NCI-H187 (cell line): ENCODE results near the gene AURKAIP1.
A peak's percentile ranks its signal among the peaks of the same experiment; 100 is the strongest.
"Not testable (repeated sequence)": the region's sequence is repeated elsewhere in the genome, so short reads cannot be mapped to it uniquely, and the experiment has no call there.

ENCODE experiments used
- DNase-seq, 2 experiments: peaks; one replicate each; lab custom pipeline; 2025; lab: John Stamatoyannopoulos, UW

The AURKAIP1 gene

DNA sequence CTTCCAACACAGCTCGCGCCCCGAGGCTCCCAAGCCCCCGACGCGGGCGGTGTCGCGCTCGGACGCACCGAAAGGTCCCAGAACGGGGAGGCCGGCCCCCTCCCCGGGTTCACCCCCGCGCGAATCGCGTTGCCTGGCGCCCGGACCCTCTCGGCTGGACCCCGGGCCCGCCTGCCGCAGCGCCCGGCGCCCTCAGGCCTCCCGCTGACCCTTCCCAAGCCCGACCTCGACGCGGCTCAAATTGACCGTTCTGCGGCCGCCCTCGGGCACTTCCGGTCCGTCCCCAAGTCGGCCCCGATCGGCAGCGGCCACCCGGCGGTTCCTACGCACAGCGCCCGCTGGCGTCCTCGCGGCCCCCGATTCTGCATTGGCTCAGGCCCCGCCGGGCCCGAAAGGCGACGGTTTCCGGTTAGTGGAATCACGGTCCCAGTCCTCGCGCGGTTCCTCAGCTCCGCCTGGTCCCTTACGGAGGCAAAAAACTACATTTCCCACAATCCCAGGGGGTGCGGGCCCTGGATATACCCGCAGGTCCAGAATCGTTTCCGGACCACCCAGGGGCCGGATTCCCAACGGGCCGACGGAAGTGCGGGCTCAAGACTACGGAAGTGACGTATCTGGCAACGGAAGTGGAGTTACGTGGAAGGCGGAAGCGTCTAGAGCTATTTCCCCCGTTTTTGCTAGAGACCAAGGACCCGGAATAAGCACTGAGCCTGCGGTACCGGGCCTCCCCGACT is at the start of gene AURKAIP1:
Gene AURKAIP1, minus strand, starts transcription at position 279 of the 734 bp plus-strand sequence. CDS start 451 bp downstream, outside the sequence.
- peak; percentile 96 to 99 for DNase-seq

DNA sequence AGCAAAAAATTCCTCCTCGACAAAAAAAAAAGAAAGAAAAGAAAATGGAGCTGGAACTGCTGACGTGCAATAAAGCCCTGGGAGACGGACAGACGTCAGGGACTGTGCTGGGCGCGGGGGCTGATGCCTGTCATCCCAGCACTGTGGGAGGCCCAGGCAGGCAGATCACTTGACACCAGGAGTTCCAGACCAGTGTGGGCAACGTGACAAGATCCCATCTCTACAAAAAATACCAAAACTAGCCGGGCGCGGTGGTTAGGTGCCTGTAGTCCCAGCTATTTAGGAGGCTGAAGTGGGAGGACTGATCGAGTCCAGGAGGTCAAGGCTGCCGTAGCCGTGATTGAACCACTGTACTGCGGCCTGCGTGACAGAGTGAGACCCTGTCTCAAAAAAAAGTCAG is 49.7 kb upstream of the AURKAIP1 start:
- DNase-seq = no peak

DNA sequence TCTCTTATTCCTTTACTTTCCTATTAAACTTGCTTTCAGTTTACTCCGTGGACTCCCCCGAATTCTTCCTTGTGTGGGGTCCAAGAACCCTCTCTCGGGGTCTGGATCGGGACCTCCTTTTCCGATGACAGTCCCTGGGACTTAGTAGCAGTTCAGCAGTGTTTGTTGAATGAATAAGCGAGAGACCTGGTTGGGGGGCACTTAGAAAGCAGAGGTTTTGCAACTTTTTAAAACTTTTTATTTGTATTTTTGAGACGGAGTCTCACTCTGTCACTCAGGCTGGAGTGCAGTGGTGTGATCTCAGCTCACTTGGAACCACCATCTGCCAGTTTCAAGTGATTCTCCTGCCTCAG is 48.2 kb upstream of the AURKAIP1 start:
- no peak for DNase-seq

DNA sequence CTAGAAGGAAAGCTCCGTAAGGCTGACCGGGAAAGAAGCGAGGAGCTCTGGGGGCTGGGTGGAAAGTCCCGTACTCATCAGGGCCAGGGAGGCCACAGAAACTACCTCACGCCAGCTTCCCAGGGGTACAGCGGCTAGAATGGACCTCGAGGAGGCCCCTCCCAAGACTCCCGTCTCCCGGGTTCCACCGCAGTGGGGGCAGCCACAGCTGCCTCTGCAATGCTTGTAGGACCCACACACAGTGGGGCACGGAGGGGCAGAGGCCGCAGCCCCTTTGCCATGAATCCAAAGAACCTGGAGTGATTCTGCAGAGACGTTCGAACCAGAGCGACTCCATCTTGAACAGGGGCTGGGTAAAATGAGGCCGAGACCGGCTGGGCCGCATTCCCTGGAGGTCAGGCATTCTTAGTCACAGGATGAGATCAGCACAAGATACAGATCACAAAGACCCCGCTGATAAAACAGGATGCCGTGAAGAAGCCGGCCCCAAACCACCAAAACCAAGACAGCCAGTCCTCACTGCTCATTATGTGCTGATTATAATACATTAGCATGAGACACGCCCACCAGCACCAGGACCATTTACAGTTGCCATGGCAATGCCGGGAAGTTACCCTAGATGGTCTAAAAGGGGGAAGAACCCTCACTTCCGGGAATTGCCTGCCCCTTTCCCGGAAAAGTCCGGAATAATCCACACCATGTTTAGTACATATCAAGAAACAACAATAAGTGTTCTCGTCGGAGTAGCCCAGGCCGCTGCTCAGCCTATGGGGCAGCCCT is 47.6 kb upstream of the AURKAIP1 start:
- no peak for DNase-seq

DNA sequence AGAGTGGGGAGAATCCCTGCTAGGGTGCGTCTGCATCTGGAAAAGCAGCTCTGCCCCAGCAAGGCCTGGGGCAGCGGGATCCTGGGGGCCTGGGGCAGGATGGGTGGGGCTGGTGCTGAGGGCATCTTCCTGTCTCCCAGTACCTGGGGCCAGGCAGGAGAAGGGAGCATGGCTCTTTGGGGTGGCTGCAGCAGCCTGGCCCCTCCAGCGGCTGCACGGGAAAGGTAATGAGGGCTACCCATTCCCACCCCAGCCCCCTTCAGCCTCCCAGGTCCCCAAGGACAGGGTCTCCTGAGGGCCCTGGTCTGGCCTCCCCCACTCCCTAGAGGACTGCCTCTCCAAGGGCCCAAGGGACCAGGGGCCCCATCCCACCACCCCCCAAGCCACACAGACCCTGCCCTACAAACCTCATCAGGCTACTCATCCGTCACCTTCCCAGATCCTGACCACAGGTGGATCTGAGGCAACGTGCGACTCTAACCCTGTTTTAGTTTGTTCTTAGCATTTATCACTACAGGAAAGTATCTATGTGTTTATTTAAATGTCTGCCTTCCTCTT is 47.0 kb upstream of the AURKAIP1 start:
- no peak for DNase-seq

DNA sequence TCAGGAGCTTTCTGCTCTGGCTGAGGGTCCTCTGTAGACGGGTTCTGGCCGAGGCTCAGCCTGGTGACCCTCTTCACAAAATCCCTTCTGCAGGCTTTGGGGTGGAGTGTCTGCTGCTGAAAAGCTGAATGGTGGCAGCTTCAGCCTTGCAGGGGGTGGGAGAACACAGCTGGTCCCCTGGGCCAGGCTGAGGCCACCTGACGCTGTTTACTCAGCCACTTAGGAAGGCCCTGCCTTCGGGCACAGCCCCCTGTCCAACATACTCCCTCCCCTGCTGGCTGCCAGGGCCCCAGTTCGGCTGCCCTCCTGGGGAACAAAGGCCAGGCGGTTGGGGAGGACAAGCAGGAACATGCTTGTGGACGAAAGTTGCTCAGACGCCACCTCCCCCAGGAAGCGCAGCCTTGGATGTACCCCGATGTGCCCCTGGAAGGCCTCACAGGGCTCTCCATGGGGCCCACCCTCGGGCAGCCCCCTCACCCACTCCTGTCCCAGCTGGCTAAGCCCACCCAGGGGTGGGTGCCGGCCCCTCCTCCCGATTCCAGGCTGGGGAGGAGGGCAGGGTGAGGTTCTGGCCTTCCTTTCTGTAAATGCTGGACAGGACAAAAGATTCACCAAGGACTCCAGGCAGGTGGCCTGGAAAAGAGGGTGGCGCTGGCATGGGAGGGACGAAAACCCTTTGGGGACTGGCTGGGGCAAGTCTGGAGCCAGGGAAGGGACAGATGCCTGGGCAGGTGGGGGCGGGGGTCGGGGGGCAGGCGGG is 46.3 kb upstream of the AURKAIP1 start, which contains the start of gene ANKRD65:
Gene ANKRD65, minus strand, starts transcription at position 130 of the 760 bp plus-strand sequence. CDS start 271 bp downstream, outside the sequence.
- DNase-seq = peak; percentile 21 to 29

DNA sequence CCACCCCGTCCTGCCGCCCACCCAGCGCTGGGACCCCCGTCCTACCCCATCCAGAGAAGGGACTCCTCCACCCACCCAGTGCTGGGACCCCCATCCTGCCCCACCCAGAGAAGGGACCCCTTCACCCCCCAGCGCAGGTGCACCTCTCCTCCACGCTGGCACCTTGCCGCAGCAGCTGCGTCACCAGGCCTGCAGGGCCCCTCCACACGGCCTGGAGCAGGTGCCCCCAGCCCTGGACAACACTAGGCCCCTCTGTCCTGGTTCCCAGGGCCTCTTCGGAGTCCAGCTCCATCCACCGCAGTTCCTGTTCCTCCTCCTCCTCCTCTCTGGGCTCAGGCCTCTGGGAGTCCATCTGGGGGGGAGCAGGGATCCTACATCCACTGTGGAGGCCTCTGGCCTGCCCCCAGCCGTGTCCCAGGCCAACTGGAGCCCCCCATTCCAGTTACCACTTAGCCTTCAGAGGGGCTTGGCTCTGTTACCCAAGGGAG is 45.7 kb upstream of the AURKAIP1 start:
- DNase-seq = no peak

DNA sequence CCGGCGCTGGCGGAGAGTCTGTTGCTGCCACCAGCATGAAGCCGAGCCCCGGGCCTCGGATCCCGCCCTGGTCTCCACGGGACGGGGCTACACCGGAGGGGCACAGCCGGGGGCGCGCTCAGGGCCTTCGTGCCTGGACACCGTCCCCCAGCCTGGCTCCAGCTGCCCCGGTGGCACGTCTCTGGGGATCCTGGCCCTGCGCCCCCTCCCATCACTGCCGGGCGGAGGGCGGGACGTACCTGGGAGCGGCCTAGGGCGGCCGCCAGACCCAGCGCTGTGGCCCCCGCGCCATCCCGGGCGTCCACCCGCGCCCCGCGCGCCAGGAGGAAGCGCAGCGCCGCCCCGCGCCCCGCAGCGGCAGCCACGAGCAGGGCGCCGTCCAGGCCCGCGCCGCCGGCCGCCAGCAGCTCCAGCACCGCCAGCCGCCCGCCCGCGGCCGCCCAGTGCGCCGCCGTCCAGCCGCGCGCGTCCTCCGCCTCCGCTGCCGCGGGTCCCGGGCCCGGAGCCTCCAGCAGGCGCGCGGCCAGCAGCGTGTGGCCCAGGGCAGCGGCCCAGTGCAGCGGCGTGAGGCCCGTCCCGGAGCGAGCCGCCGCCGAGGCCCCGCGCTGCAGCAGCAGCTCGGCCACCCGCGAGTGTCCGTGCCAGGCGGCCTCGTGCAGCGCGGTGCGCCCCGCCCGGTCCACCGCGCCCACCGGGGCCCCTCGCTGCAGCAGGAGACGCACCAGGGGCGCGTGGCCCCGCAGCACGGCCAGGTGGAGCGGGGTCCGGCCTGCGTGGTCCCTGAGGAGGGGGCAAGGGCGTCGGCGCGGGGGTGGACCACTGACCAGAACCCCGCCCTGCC is 45.0 kb upstream of the AURKAIP1 start:
- DNase-seq = no peak

DNA sequence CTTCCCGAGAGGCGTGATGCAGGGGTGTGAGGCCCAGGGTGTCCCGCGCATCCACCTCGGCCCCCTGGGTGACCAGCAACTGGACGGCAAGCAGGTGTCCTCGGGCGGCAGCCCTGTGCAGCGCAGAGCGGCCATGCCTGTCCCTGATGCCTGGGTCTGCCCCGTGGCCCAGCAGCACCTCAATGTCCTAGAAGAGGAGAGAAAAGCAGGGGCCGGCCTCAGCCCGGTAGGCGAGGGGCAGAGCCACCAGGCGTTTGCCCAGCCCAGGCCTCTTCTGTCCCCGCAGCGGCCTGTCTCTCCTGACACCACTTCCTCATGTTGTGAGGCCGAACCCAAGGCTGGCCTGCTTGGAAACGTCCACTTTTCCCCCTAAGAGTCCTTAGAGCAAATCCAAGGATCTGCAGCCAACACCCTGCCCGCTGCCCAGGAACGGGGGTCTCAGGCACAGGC is 44.4 kb upstream of the AURKAIP1 start:
- DNase-seq = no peak

DNA sequence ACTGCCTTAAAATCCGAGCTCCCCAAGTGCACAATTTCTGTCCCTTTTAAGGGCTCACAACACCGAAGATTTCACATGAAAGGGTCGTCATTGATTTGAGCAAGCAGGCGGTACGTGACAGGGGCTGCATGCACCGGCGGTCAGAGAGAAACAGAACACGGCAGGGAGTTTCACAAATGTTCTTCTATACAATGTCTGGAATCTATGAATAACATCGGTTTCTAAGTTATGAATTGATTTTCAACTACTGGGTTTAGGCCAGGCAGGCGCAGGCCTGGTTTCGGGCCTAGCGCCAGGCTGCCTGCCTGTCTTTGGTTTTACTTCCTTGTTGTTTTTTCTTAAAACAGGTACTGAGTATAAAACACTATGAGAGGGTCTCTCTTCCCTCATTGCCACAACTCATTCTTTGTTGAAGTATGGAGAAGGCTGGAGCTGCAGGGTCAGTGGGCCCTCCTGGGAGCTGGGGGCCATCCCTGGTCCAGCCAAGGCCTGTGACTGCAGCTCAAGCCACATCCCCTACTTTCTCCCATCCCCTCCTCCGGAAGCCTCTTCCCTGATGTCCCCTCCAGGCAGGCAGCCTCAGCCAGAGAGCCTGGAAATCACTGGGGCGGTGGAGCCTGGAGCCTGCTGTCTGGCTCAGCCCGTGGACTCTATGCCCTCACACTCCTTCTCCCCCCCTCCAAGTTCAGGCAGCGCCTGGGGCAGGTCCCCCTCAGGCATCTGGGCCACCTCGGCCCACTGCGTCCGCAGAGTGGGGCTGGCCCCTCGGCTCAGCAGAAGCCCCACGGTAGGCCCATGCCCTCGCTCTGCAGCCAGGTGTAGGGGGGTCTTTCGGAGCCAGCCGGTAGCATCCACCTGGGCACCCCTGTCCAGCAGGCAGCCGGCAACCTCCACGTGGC is 43.7 kb upstream of the AURKAIP1 start:
- DNase-seq = no peak

DNA sequence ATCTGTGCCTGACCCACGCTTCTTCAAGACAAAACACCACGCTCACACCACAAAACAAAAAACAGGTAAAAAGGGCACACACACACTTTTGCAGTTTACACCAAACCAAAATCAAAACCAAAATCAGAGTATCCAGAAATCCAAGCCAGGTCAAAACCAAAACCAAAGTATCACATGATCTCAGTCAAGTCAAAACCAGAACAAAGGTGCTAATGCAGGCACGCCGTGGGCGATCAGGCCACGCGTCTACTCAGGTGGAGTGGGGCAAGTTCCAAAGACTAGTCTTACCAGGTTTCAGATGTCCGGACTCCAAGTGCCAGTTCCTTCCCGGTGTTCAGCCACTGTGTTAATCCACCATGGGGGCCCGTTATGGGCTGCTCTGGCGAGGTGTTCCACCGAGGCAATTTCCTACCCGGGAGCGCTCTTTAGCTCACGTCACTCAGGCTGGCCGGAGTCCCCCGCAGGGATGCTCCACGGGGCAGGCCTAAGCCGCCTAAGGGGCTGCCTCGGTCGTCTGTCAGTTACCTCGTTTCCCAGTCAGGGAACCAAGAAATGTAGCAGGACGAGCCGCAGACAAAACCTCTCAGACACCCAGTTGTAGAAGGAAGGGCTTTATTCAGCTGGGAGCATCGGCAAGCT is 42.9 kb upstream of the AURKAIP1 start:
- not testable (repeated sequence) for DNase-seq

DNA sequence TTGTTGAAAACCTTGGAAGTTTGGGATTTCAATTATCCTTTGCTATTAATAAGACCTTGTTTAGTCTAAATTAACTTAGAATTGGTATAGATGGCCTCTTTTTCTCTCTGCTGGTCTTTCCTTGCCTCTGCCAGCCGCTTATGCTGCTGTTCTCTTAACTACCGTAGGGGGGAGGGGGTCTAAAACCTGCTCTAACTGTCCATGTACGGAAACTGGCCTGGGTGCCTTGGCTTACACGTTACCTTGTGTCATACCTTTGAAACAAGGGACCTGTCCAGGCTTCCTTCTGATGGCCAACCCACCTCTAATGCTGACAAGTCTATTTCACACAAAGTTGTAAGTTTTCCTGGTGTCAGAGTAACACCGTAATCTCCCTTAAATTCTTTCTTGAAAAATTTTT is 42.4 kb upstream of the AURKAIP1 start:
- not testable (repeated sequence) for DNase-seq

DNA sequence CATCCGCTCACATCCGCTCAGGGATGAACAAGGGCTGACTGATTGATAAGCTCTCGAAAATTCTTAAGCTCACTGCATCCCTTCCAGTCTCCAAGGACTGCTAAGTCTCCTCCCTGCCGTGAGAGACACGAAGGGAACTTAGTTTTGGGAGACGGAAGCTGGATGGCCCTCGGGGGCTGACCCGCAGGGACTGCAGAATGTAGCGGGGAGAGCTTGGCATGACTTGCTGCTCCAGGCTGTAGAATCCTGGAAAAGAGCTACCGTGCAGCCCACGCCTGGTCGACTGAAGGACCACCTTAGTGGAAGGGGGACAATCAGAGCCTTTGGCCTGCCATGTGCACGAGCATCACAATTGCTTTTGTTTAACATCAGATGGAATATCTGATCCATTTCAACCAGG is 40.7 kb upstream of the AURKAIP1 start:
- DNase-seq = no peak

DNA sequence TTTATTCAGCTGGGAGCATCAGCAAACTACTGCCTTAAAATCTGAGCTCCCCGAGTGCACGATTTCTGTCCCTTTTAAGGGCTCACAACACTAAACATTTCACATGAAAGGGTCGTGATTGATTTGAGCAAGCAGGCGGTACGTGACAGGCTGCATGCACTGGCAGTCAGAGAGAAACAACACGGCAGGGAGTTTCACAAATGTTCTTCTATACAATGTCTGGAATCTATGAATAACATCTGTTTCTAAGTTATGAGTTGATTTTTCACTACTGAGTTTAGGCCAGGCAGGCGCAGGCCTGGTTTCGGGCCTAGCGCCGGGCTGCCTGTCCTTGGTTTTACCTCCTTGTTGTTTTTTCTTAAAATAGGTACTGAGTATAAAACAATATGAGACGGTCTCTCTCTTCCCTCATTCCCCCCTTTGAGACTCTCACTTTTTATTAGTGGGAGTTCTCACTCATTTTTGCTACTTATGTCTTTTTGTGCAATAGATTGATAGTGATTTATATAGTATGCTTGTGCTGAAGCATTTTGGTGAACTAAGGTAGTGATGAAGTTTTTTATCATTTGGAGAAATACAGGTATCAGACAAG is 37.4 kb upstream of the AURKAIP1 start:
- not testable (repeated sequence) for DNase-seq

DNA sequence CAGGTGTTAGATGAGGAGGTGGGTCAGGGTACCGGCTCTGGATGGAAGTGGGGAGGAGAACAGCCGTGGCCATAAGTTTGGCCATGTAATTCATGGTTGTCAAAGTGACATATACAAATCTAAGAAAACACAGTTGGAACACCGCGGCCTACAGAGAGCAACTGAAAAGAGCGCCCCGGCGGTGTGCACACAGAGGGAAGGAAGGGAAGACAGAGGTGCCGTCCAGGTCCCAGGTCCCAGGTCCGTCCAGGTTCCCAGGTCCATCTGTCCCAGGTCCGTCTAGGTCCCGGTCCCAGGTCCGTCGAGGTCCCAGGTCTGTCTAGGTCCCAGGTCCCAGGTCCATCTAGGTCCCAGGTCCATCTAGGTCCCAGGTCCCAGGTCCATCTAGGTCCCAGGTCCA is 36.6 kb upstream of the AURKAIP1 start:
- DNase-seq = no peak

DNA sequence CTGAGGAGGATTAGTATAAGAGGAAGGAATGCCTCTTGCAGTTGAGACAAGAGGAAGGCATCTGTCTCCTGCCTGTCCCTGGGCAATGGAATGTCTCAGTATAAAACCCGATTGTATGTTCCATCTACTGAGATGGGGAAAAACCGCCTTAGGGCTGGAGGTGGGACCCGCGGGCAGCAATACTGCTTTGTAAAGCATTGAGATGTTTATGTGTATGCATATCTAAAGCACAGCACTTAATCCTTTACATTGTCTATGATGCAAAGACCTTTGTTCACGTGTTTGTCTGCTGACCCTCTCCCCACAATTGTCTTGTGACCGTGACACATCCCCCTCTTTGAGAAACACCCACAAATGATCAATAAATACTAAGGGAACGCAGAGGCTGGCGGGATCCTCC is 35.2 kb upstream of the AURKAIP1 start:
- not testable (repeated sequence) for DNase-seq

DNA sequence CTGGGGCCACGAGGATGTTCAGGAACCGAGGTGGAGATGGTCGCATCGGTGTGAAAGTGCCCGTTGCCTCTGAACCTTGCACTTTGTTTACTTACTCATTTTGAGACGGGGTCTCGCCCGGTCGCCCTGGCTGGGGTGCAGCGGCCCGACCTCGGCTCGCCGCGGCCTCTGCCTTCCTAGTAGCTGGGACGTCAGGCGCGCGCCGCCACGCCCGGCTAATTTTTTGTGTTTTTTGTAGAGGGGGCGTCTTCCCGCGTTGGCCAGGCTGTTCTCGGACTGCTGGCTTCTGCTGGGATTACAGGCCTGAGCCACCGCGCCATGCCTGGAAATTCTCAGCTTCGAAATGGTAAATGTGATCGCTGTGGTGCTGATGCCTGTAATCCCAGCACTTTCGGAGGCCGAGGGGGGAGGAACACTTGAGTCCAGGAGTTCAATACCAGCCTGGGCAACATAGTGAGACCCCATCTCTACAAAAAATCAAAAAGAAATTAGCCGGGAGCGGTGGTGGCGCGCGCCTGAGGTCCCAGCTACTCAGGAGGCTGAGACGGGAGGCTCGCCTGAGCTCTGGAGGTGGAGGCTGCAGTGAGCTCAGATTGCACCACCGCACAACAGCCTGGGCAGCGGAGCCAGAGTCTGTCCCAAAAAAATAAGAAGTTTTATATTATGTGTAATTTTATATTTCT is 32.8 kb upstream of the AURKAIP1 start:
- DNase-seq = no peak

DNA sequence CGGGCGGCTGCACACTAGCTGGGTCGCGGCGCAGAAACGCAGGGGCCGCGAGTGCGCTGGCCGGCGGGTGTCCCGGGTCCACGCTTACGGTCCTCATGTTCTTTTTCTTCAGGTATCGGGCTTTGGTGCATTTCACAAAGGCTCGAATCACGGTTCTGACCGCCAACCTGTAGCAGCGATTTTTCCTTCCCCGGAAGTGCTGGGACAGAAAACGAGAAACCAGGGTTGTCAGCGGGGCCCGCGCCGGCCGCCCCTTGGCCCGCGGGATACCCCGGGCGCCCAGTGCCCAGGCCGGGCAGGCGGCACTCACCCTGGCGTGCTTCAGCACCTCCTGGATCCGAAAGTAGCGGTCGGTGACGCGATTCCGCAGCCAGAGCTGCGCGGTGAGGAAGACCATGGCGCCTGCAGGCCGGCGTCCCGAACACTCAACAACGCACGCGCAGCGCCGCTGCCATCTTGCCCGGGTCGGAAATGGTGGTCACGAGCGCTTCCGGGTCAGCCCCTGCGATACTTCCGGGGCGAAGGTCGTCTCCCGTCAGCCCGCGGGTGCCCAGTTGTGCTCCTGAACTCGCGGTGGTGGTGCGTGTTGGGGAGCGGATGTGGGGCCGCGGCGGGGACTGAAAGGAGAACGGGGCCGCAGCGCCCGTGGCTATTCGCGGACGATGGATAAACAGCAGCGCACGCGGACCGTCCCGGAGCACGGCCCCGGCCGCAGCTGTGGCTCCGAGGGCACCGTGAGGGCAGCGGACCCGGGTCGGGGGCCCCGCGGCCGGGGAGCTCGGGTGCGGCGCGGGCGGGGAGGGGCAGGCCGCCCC is 32.0 kb upstream of the AURKAIP1 start, which contains the start of gene MRPL20:
Gene MRPL20, minus strand, starts transcription at position 473 of the 815 bp plus-strand sequence. Its CDS starts 76 bp downstream, at position 397.
- peak; percentile 59 to 92 for DNase-seq
